K562 (cell line): ENCODE results near the gene DR1. TPM values are rescaled to one million over a fixed set of nuclear protein-coding genes. Genes with fewer than 3 reads are reported as not detected.

Source experiments
- CXXC5 ChIP-seq: fragments of 250-450 bp; sonication (Bioruptor Pico); IDR thresholded peaks from 2 replicates; pipeline ENCODE4 v1.8.0; 2022; ENCODE audit warnings: inconsistent platforms, mild to moderate bottlenecking, moderate library complexity
- E2F3 ChIP-seq: fragments of 250-450 bp; sonication (Bioruptor Pico); IDR thresholded peaks from 2 replicates; pipeline ENCODE4 v1.4.0; 2020; ENCODE audit warnings: mild to moderate bottlenecking
- E2F5 ChIP-seq: sonication (generic); formaldehyde crosslinking; IDR thresholded peaks from 2 replicates; pipeline ENCODE4 v1.8.0; 2022; ENCODE audit warnings: mild to moderate bottlenecking, missing genetic modification reagents
- FOS ChIP-seq: IDR thresholded peaks from 3 replicates; pipeline ENCODE4 v1.6.1; 2011; ENCODE audit not compliant: insufficient read length; ENCODE audit errors: extremely low read depth
- MYBL2 ChIP-seq, 2 experiments: fragments of 450-650 bp in 1 of 2; sonication (generic) in 1 of 2; formaldehyde crosslinking in 1 of 2; IDR thresholded peaks; 2 replicates each; pipeline versions ENCODE4 v1.6.1 to v1.8.1; 2017 to 2022; ENCODE audit warnings: borderline replicate concordance in 1 of 2, inconsistent platforms in 1 of 2, low read depth in 1 of 2, mild to moderate bottlenecking in 1 of 2, missing genetic modification reagents in 1 of 2, moderate library complexity in 1 of 2
- PBX2 ChIP-seq, 2 experiments: IDR thresholded peaks in 1 of 2; conservative IDR thresholded peaks in 1 of 2; 2 replicates each; pipeline ENCODE4 v1.6.1; 2016; ENCODE audit warnings: low read depth in 2 of 2, mild to moderate bottlenecking in 1 of 2, missing compliant biosample characterization in 1 of 2, missing genetic modification characterization in 1 of 2, moderate library complexity in 1 of 2
- PML ChIP-seq: IDR thresholded peaks from 2 replicates; pipeline ENCODE4 v1.6.1; 2012; ENCODE audit warnings: low read length, inconsistent platforms
- SMARCA4 ChIP-seq: fragments of 450-650 bp; IDR thresholded peaks from 2 replicates; pipeline ENCODE4 v1.6.1; 2016
- SNIP1 ChIP-seq: fragments of 450-650 bp; IDR thresholded peaks from 2 replicates; pipeline ENCODE4 v1.7.1; 2017; ENCODE audit warnings: low read depth, mild to moderate bottlenecking
- WHSC1 ChIP-seq: IDR thresholded peaks from one replicate; pipeline ENCODE4 v1.6.1; 2012; ENCODE audit warnings: low read length, control low read depth, inconsistent platforms
- ZNF639 ChIP-seq, 2 experiments: fragments of 200-800 bp in 1 of 2; sonication (Bioruptor generic) in 1 of 2; sonication (generic) in 1 of 2; formaldehyde crosslinking in 1 of 2; IDR thresholded peaks in 1 of 2; conservative IDR thresholded peaks in 1 of 2; 2 replicates each; pipeline versions ENCODE4 v1.5.0 to v1.6.1; 2016 to 2020; ENCODE audit warnings: missing compliant biosample characterization in 1 of 2, missing genetic modification characterization in 1 of 2, missing genetic modification reagents in 1 of 2
- ZSCAN29 ChIP-seq: fragments of 450-650 bp; IDR thresholded peaks from 2 replicates; pipeline ENCODE4 v1.6.1; 2017
- polyA plus RNA-seq, 8 experiments: library from polyadenylated mRNA; depleted of rRNA in 4 of 8; stranded (reverse) in 5 of 8; unstranded in 3 of 8; fragments of >200 nt; fragmentation: Nextera tagmentation in 2 of 8; fragmentation: Illumina TruSeq in 1 of 8; extraction: Ambion mirVana in 2 of 8; extraction: Trizol in 1 of 8; gene quantifications; 2 replicates each; pipeline versions ENCODE4 v1.2.1 to v1.2.3, GENCODE V29; 2011 to 2014; ENCODE audit warnings: inconsistent platforms in 1 of 8, missing spikeins in 1 of 8
- total RNA-seq, 7 experiments: library from RNA; depleted of rRNA in 6 of 7; stranded (reverse); fragments of >200 nt in 6 of 7; fragmentation: Illumina TruSeq in 2 of 7; extraction: Trizol in 2 of 7; gene quantifications; 2 replicates each; pipeline versions ENCODE4 v1.2.1 to v1.2.3, GENCODE V29; 2011 to 2021; ENCODE audit warnings: low replicate concordance in 1 of 7

The DR1 gene
- total and polyA plus RNA-seq, 9 of the 15 experiments (the other 6 are each of a cell fraction or from before 2014, with no cell fraction given) = 8.1 to 78.8 (median 46.3) TPM

- TF ChIP-seq E2F5 = peak; percentile 88; the same call in 1 of the 2 replicates
- TF ChIP-seq ZNF639 (CRISPR knock-in tag; conservative IDR thresholded peaks at IDR 0.05 in 1 of 2, IDR thresholded peaks at IDR 0.05 in 1 of 2) = peak in 1 of 2 experiments; percentile 88; a peak in 2 of 4 replicates
- peak; percentile 87 for TF ChIP-seq CXXC5 (CRISPR knock-in tag)
- TF ChIP-seq MYBL2 (IDR thresholded peaks at IDR 0.05; ENCODE audit: low read depth) = peak; percentile 53
- no peak for TF ChIP-seq MYBL2 (CRISPR knock-in tag; IDR thresholded peaks at IDR 0.05; ENCODE audit: borderline replicate concordance)
- TF ChIP-seq PBX2 (CRISPR knock-in tag; IDR thresholded peaks at IDR 0.05; ENCODE audit: low read depth) = no peak
- no peak for TF ChIP-seq PBX2 (tag; conservative IDR thresholded peaks at IDR 0.05; ENCODE audit: low read depth)
- peak; percentile 23; the same call in 1 of the 2 replicates for TF ChIP-seq SMARCA4
- TF ChIP-seq PML = peak; percentile 89
- no peak for TF ChIP-seq SNIP1
- no peak for TF ChIP-seq WHSC1
- TF ChIP-seq E2F3 (CRISPR knock-in tag) = 0 out of 2 replicates have a peak, but pooled peaks have one; percentile 58
- TF ChIP-seq ZSCAN29 = no peak
- TF ChIP-seq FOS = no peak
These were observed at the start of gene DR1 (continued) for GRCh38 chr1:93345633-93346420.
